Spinal cord (tissue), 10 donors: ENCODE data around the gene LRRD1. TPM values are rescaled to one million over a fixed set of nuclear protein-coding genes. Genes with fewer than 3 reads are reported as not detected.
"Not testable (repeated sequence)": the region's sequence is repeated elsewhere in the genome, so short reads cannot be mapped to it uniquely, and the experiment has no call there.

Experiments
- DNase-seq, 6 donors: peaks; one replicate each; pipeline versions ENCODE4 v3.0.0 to v3.0.0-alpha.2; 2013 to 2015; ENCODE audit warnings: low spot score in 6 of 6, low read depth in 4 of 6
- H3K27ac ChIP-seq: one replicate; pipeline ENCODE4 v1.5.1; 2013; ENCODE audit warnings: low read depth, low read length, control low read depth
- H3K27me3 ChIP-seq: one replicate; pipeline ENCODE4 v1.6.1; 2013; ENCODE audit warnings: low read length; ENCODE audit not compliant: control insufficient read depth, insufficient read depth
- H3K36me3 ChIP-seq: one replicate; pipeline ENCODE4 v1.6.1; 2013; ENCODE audit warnings: low read length; ENCODE audit not compliant: control insufficient read depth, insufficient read depth
- H3K4me1 ChIP-seq: one replicate; pipeline ENCODE4 v1.6.1; 2013; ENCODE audit warnings: low read length; ENCODE audit not compliant: control insufficient read depth, insufficient read depth
- H3K4me3 ChIP-seq: one replicate; pipeline ENCODE4 v1.5.1; 2013; ENCODE audit warnings: low read depth, low read length, control low read depth
- H3K9me3 ChIP-seq: one replicate; pipeline ENCODE4 v1.6.1; 2013; ENCODE audit warnings: low read length; ENCODE audit not compliant: control insufficient read depth, insufficient read depth
- WGBS: methylation state at CpG from one replicate; pipeline ENCODE4 v1.1.5; 2013; ENCODE audit warnings: missing lambda C conversion rate; ENCODE audit not compliant: insufficient coverage; 5-methylcytosine and 5-hydroxymethylcytosine counted together
- polyA plus RNA-seq, 2 donors: library from polyadenylated mRNA; unstranded; fragments of 120-200 nt; gene quantifications; one replicate each; pipeline ENCODE4 v1.2.1, GENCODE V29; 2013; ENCODE audit not compliant: insufficient read length in 2 of 2
- total RNA-seq, 2 donors: library from RNA; depleted of rRNA in 1 of 2; stranded (reverse); fragments of 120-200 nt in 1 of 2; fragments of >200 nt in 1 of 2; gene quantifications; one replicate each; pipeline versions ENCODE4 v1.2.3 to v1.2.4, GENCODE V29; 2013 to 2014
- donor health status: healthy.

Gene LRRD1
- total and polyA plus RNA-seq, 4 donors: 0.39 to 0.89 (median 0.78) TPM

- no peak overlapping the region for H3K4me3 ChIP-seq
- no peak for DNase-seq
- WGBS: 100% methylated on average over 2 of the region's 5 CpGs
These were observed 29.2 kb downstream of the LRRD1 start for GRCh38 chr7:92149736-92150239.

GRCh38 chr7:92143192-92143880 is 35.6 kb downstream of the LRRD1 start:
- not testable (repeated sequence) for DNase-seq, H3K27me3 ChIP-seq, H3K4me3 ChIP-seq, H3K9me3 ChIP-seq, H3K27ac ChIP-seq, H3K36me3 ChIP-seq, H3K4me1 ChIP-seq
- WGBS: 97% methylated on average over 49 of the region's 50 CpGs

More at GRCh38 chr7:92149736-92150239, 29.2 kb downstream of the LRRD1 start:
- Histone ChIP-seq H3K9me3 (no peaks in the 10 kb centered on the region), H3K27ac (no peak overlapping the region), H3K27me3 (no peaks in the 10 kb centered on the region), H3K36me3 (no peaks in the 10 kb centered on the region), H3K4me1 (no peaks in the 10 kb centered on the region)

GRCh38 chr7:92142791-92143190 is 36.2 kb downstream of the LRRD1 start:
- not testable (repeated sequence) for H3K9me3 ChIP-seq, H3K36me3 ChIP-seq, H3K4me3 ChIP-seq, H3K27me3 ChIP-seq, H3K27ac ChIP-seq, DNase-seq, H3K4me1 ChIP-seq
- 77% methylated on average over 7 of the region's 9 CpGs for WGBS

GRCh38 chr7:92141161-92141560 is 37.8 kb downstream of the LRRD1 start:
- H3K36me3 ChIP-seq: no peaks in the 10 kb centered on the region
- H3K4me1 ChIP-seq: no peaks in the 10 kb centered on the region
- DNase-seq: no peak
- H3K27me3 ChIP-seq: no peaks in the 10 kb centered on the region
- WGBS: 100% methylated on average over 3 of the region's 7 CpGs
- H3K27ac ChIP-seq: no peak overlapping the region
- no peak overlapping the region for H3K4me3 ChIP-seq
- no peaks in the 10 kb centered on the region for H3K9me3 ChIP-seq

GRCh38 chr7:92137557-92137956 is 41.4 kb downstream of the LRRD1 start:
- DNase-seq: peak in 1 of 6 donors; percentile 26
- Histone ChIP-seq H3K36me3 (no peaks in the 10 kb centered on the region), H3K27me3 (no peaks in the 10 kb centered on the region), H3K4me3 (no peak overlapping the region), H3K9me3 (no peaks in the 10 kb centered on the region), H3K4me1 (peaks cover 8% of the 10 kb centered on the region), H3K27ac (no peak overlapping the region)
- 72% methylated on average over 2 of the region's 2 CpGs for WGBS

- Histone ChIP-seq H3K4me1 (peaks cover 8% of the 10 kb centered on the region), H3K4me3 (peak overlapping the region; percentile 95), H3K9me3 (no peaks in the 10 kb centered on the region), H3K27me3 (no peaks in the 10 kb centered on the region), H3K36me3 (no peaks in the 10 kb centered on the region), H3K27ac (peak overlapping the region; percentile 98)
- DNase-seq: peak; percentile 33 to 89 (median 46)
- WGBS: 13% methylated on average over 10 of the region's 21 CpGs
These were observed 43.7 kb downstream of the LRRD1 start for GRCh38 chr7:92135052-92135889.

GRCh38 chr7:92134271-92135051 is 44.5 kb downstream of the LRRD1 start, which contains the start of gene CYP51A1:
Gene CYP51A1, minus strand, starts transcription at chr7:92134477. Its CDS starts 113 bp downstream, at chr7:92134364.
- no peaks in the 10 kb centered on the region for H3K36me3 ChIP-seq
- no peaks in the 10 kb centered on the region for H3K9me3 ChIP-seq
- H3K4me1 ChIP-seq: peaks cover 8% of the 10 kb centered on the region
- H3K27ac ChIP-seq: peak within 1 kb of the TSS; percentile 98
- H3K4me3 ChIP-seq: peak within 1 kb of the TSS; percentile 95
- 0% methylated on average over 69 of the region's 73 CpGs for WGBS
- no peaks in the 10 kb centered on the region for H3K27me3 ChIP-seq
- peak; percentile 92 to 98 (median 96) for DNase-seq

- peaks cover 8% of the 10 kb centered on the region for H3K4me1 ChIP-seq
- H3K4me3 ChIP-seq: peak overlapping the region; percentile 95
- peak; percentile 51 to 93 (median 62) for DNase-seq
- peak overlapping the region; percentile 98 for H3K27ac ChIP-seq
- 0% methylated on average over 42 of the region's 42 CpGs for WGBS
- H3K36me3 ChIP-seq: no peaks in the 10 kb centered on the region
- no peaks in the 10 kb centered on the region for H3K9me3 ChIP-seq
- H3K27me3 ChIP-seq: no peaks in the 10 kb centered on the region
These were observed 45.1 kb downstream of the LRRD1 start for GRCh38 chr7:92133737-92134270.
